SK-N-SH treated with all-trans-retinoic acid at 6 μM for 48 hours (cell line): Measurements from ENCODE around the gene CTNNA3.

Experiments
- ARNTL ChIP-seq: fragments of 450-650 bp; formaldehyde crosslinking; IDR thresholded peaks from 2 replicates; pipeline ENCODE4 v1.5.0; 2020; ENCODE audit warnings: low read depth, mild to moderate bottlenecking, moderate library complexity, borderline replicate concordance
- CREB5 ChIP-seq: fragments of 250-450 bp; sonication (Bioruptor Pico); IDR thresholded peaks from 2 replicates; pipeline ENCODE4 v1.5.1; 2020; ENCODE audit warnings: low read depth, mild to moderate bottlenecking, moderate library complexity
- ISL1 ChIP-seq: fragments of 250-450 bp; sonication (Bioruptor Pico); IDR thresholded peaks from 2 replicates; pipeline ENCODE4 v2.1.2; 2022; ENCODE audit warnings: mild to moderate bottlenecking, moderate library complexity
- PATZ1 ChIP-seq: fragments of 250-450 bp; sonication (Bioruptor Pico); IDR thresholded peaks from 2 replicates; pipeline ENCODE4 v1.8.0; 2020; ENCODE audit warnings: mild to moderate bottlenecking, moderate library complexity, borderline replicate concordance
- PPARA ChIP-seq: fragments of 250-450 bp; sonication (Bioruptor Pico); IDR thresholded peaks from 2 replicates; pipeline ENCODE4 v1.5.0; 2020; ENCODE audit warnings: mild to moderate bottlenecking, borderline replicate concordance
- RARB ChIP-seq: fragments of 250-450 bp; sonication (Bioruptor Pico); IDR thresholded peaks from 2 replicates; pipeline ENCODE4 v1.8.0; 2021; ENCODE audit warnings: mild to moderate bottlenecking, moderate library complexity
- TCF4 ChIP-seq: fragments of 250-450 bp; sonication (Bioruptor Pico); IDR thresholded peaks from 2 replicates; pipeline ENCODE4 v1.8.0; 2021; ENCODE audit warnings: mild to moderate bottlenecking, moderate library complexity, borderline replicate concordance
- ZC3H10 ChIP-seq: fragments of 250-450 bp; sonication (Bioruptor Pico); IDR thresholded peaks from 2 replicates; pipeline ENCODE4 v1.5.1; 2021; ENCODE audit warnings: mild to moderate bottlenecking, moderate library complexity
- ZFP3 ChIP-seq: fragments of 250-450 bp; sonication (Bioruptor Pico); IDR thresholded peaks from 2 replicates; pipeline ENCODE4 v1.5.0; 2020; ENCODE audit warnings: mild to moderate bottlenecking, moderate library complexity
- ZFP30 ChIP-seq: fragments of 450-650 bp; formaldehyde crosslinking; IDR thresholded peaks from 2 replicates; pipeline ENCODE4 v1.5.0; 2022; ENCODE audit warnings: mild to moderate bottlenecking, moderate library complexity
- ZNF70 ChIP-seq: fragments of 450-650 bp; formaldehyde crosslinking; IDR thresholded peaks from 2 replicates; pipeline ENCODE4 v1.5.0; 2020; ENCODE audit warnings: mild to moderate bottlenecking, moderate library complexity

- no peak for TF ChIP-seq ZFP30
- TF ChIP-seq PATZ1: no peak
- TF ChIP-seq PPARA (CRISPR knock-in tag): no peak
- TF ChIP-seq CREB5 (CRISPR knock-in tag): no peak
- no peak for TF ChIP-seq RARB
- no peak for TF ChIP-seq ZNF70 (CRISPR knock-in tag)
- TF ChIP-seq ZFP3 (CRISPR knock-in tag): no peak
- no peak for TF ChIP-seq ZC3H10 (CRISPR knock-in tag)
- no peak for TF ChIP-seq ISL1 (CRISPR knock-in tag)
- no peak for TF ChIP-seq TCF4 (CRISPR knock-in tag)
- no peak for TF ChIP-seq ARNTL (CRISPR knock-in tag)
Observed at GRCh38 chr10:66223656-66224055, 1472.3 kb downstream of the CTNNA3 start.
